Endometrium (tissue), 2 donors: Measurements from ENCODE around the gene CIBAR2.

Experiments
- FAIRE-seq: peaks from 2 replicates; lab custom pipeline; 2012; peaks lifted over from hg19 to GRCh38; lab: Jason Lieb, UNC
- donor health status: control.
- donor health status: control.

CIBAR2 gene

GRCh38 chr16:85112364-85112763 lies at the start of gene CIBAR2:
CIBAR2 (minus strand) TSS chr16:85112472; CDS start chr16:85112352, 120 bp downstream.
- FAIRE-seq: no peak

- FAIRE-seq: no peak
Observed at GRCh38 chr16:85159179-85159980, 47.1 kb upstream of the CIBAR2 start.

- FAIRE-seq: no peak
Observed at GRCh38 chr16:85158743-85159178, 46.5 kb upstream of the CIBAR2 start.

- no peak for FAIRE-seq
Observed at GRCh38 chr16:85157813-85158742, 45.8 kb upstream of the CIBAR2 start.

GRCh38 chr16:85157372-85157771 lies 45.1 kb upstream of the CIBAR2 start:
- FAIRE-seq: no peak

GRCh38 chr16:85156869-85157268 lies 44.6 kb upstream of the CIBAR2 start:
- FAIRE-seq: no peak

GRCh38 chr16:85156440-85156839 lies 44.2 kb upstream of the CIBAR2 start:
- FAIRE-seq: no peak

GRCh38 chr16:85153656-85154091 lies 41.4 kb upstream of the CIBAR2 start:
- FAIRE-seq: no peak

GRCh38 chr16:85153046-85153445 lies 40.8 kb upstream of the CIBAR2 start:
- FAIRE-seq: no peak

- no peak for FAIRE-seq
Observed at GRCh38 chr16:85152414-85153030, 40.2 kb upstream of the CIBAR2 start.

GRCh38 chr16:85151603-85152413 lies 39.5 kb upstream of the CIBAR2 start:
- no peak for FAIRE-seq

- no peak for FAIRE-seq
Observed at GRCh38 chr16:85151079-85151602, 38.9 kb upstream of the CIBAR2 start.

- FAIRE-seq: no peak
Observed at GRCh38 chr16:85150331-85150940, 38.2 kb upstream of the CIBAR2 start.

GRCh38 chr16:85149776-85150175 lies 37.5 kb upstream of the CIBAR2 start:
- no peak for FAIRE-seq

- no peak for FAIRE-seq
Observed at GRCh38 chr16:85148931-85149330, 36.7 kb upstream of the CIBAR2 start.

GRCh38 chr16:85146922-85147651 lies 34.8 kb upstream of the CIBAR2 start:
- FAIRE-seq: no peak

GRCh38 chr16:85146532-85146797 lies 34.2 kb upstream of the CIBAR2 start:
- FAIRE-seq: no peak

GRCh38 chr16:85145734-85146531 lies 33.7 kb upstream of the CIBAR2 start:
- FAIRE-seq: no peak

GRCh38 chr16:85145188-85145587 lies 32.9 kb upstream of the CIBAR2 start:
- FAIRE-seq: no peak
